WTC11 (cell line): ENCODE measurements around the gene STUB1. TPM values are rescaled to one million over a fixed set of nuclear protein-coding genes. Genes with fewer than 3 reads are reported as not detected.

Experiments
- ATAC-seq: fragments of 200-7000 bp; cut with Tn5 transposase; 2 replicates; pipeline ENCODE4 v1.10.0; 2021; ENCODE audit warnings: mild to moderate bottlenecking, moderate library complexity
- CTCF ChIA-PET: fragments of 300-600 bp; sonication (Branson Sonifier 250); formaldehyde crosslinking; loops from one replicate; lab custom pipeline; 2021; ENCODE audit warnings: antibody characterized with exemption; lab: Charles Lee
- POLR2A ChIA-PET: fragments of 350-600 bp; sonication (Branson Sonifier 250); formaldehyde crosslinking; loops from one replicate; lab custom pipeline; 2021; ENCODE audit warnings: antibody characterized with exemption; lab: Charles Lee
- DNase-seq: peaks from one replicate; pipeline ENCODE4 v3.0.0; 2021; ENCODE audit warnings: low spot score
- H3K27ac Mint-ChIP-seq: 2 replicates; pipeline ENCODE4 v1.8.0; 2021; ENCODE audit warnings: mixed read lengths
- H3K27me3 Mint-ChIP-seq: 2 replicates; pipeline ENCODE4 v1.8.0; 2021; ENCODE audit warnings: low read depth, mild to moderate bottlenecking, moderate library complexity, mixed read lengths
- H3K36me3 Mint-ChIP-seq: 2 replicates; pipeline ENCODE4 v1.8.0; 2021; ENCODE audit warnings: mixed read lengths
- H3K4me1 Mint-ChIP-seq: 2 replicates; pipeline ENCODE4 v1.8.0; 2022; ENCODE audit warnings: mixed read lengths
- H3K4me3 Mint-ChIP-seq: 2 replicates; pipeline ENCODE4 v1.8.0; 2021; ENCODE audit warnings: mild to moderate bottlenecking, moderate library complexity, mixed read lengths
- H3K9me3 Mint-ChIP-seq: 2 replicates; pipeline ENCODE4 v1.8.0; 2021; ENCODE audit warnings: mixed read lengths
- ATF1 ChIP-seq: sonication (generic); formaldehyde crosslinking; IDR thresholded peaks from 2 replicates; pipeline ENCODE4 v1.8.1; 2023; ENCODE audit warnings: mild to moderate bottlenecking, moderate library complexity, missing genetic modification reagents
- CREB1 ChIP-seq: sonication (generic); formaldehyde crosslinking; IDR thresholded peaks from 2 replicates; pipeline ENCODE4 v1.8.0; 2023; ENCODE audit warnings: mild to moderate bottlenecking, missing genetic modification reagents
- E2F4 ChIP-seq: sonication (generic); formaldehyde crosslinking; IDR thresholded peaks from 2 replicates; pipeline ENCODE4 v1.8.1; 2022; ENCODE audit warnings: low read depth, mild to moderate bottlenecking, moderate library complexity, missing genetic modification reagents, borderline replicate concordance
- ESRRA ChIP-seq: sonication (generic); formaldehyde crosslinking; IDR thresholded peaks from 2 replicates; pipeline ENCODE4 v1.8.1; 2022; ENCODE audit warnings: mild to moderate bottlenecking, missing genetic modification reagents, borderline replicate concordance
- ETV6 ChIP-seq: sonication (generic); formaldehyde crosslinking; IDR thresholded peaks from 2 replicates; pipeline ENCODE4 v1.8.1; 2022; ENCODE audit warnings: mild to moderate bottlenecking, missing genetic modification reagents
- FOXJ3 ChIP-seq: sonication (generic); formaldehyde crosslinking; IDR thresholded peaks from 2 replicates; pipeline ENCODE4 v1.9.0; 2021; ENCODE audit warnings: missing genetic modification reagents, mild to moderate bottlenecking, borderline replicate concordance
- HMGXB4 ChIP-seq: sonication (generic); formaldehyde crosslinking; IDR thresholded peaks from 2 replicates; pipeline ENCODE4 v1.8.1; 2023; ENCODE audit warnings: mild to moderate bottlenecking, moderate library complexity, missing genetic modification reagents
- MXD4 ChIP-seq: fragments of 250-450 bp; sonication (Bioruptor Pico); IDR thresholded peaks from 2 replicates; pipeline ENCODE4 v1.8.0; 2021; ENCODE audit warnings: mild to moderate bottlenecking, moderate library complexity, borderline replicate concordance
- PRRX2 ChIP-seq: fragments of 250-450 bp; sonication (Bioruptor Pico); IDR thresholded peaks from 2 replicates; pipeline ENCODE4 v1.8.0; 2021; ENCODE audit warnings: mild to moderate bottlenecking
- RORB ChIP-seq: fragments of 250-450 bp; sonication (Bioruptor Pico); IDR thresholded peaks from 2 replicates; pipeline ENCODE4 v1.9.0; 2021; ENCODE audit warnings: mild to moderate bottlenecking
- SMAD4 ChIP-seq: sonication (generic); formaldehyde crosslinking; IDR thresholded peaks from 2 replicates; pipeline ENCODE4 v1.8.0; 2022; ENCODE audit warnings: mild to moderate bottlenecking, missing genetic modification reagents
- TCF7 ChIP-seq: sonication (generic); formaldehyde crosslinking; IDR thresholded peaks from 2 replicates; pipeline ENCODE4 v1.8.0; 2022; ENCODE audit warnings: mild to moderate bottlenecking, low read depth, missing genetic modification reagents, moderate library complexity
- USF1 ChIP-seq: sonication (generic); formaldehyde crosslinking; IDR thresholded peaks from 2 replicates; pipeline ENCODE4 v1.8.0; 2022; ENCODE audit warnings: mild to moderate bottlenecking, missing genetic modification reagents
- ZNF121 ChIP-seq: sonication (generic); formaldehyde crosslinking; IDR thresholded peaks from 2 replicates; pipeline ENCODE4 v1.8.0; 2023; ENCODE audit warnings: missing genetic modification reagents
- ZNF219 ChIP-seq: sonication (generic); formaldehyde crosslinking; IDR thresholded peaks from 2 replicates; pipeline ENCODE4 v1.8.0; 2023; ENCODE audit warnings: missing genetic modification reagents, mild to moderate bottlenecking, borderline replicate concordance
- ZNF232 ChIP-seq: sonication (generic); formaldehyde crosslinking; IDR thresholded peaks from 2 replicates; pipeline ENCODE4 v1.8.0; 2022; ENCODE audit warnings: mild to moderate bottlenecking, missing genetic modification reagents
- ZNF423 ChIP-seq: fragments of 250-450 bp; sonication (Bioruptor Pico); IDR thresholded peaks from 2 replicates; pipeline ENCODE4 v2.1.2; 2022; ENCODE audit warnings: mild to moderate bottlenecking, moderate library complexity
- total RNA-seq: library from RNA; stranded (reverse); gene quantifications from 3 replicates; pipeline ENCODE4 v1.2.3, GENCODE V29; 2021
- TF ChIP-seq, protein P1 (sequence below): sonication (generic); formaldehyde crosslinking; IDR thresholded peaks from 2 replicates; pipeline ENCODE4 v1.8.1; 2023; ENCODE audit warnings: mild to moderate bottlenecking, missing genetic modification reagents
- TF ChIP-seq, protein P2 (sequence below): sonication (generic); formaldehyde crosslinking; IDR thresholded peaks from 2 replicates; pipeline ENCODE4 v1.8.1; 2023; ENCODE audit warnings: mild to moderate bottlenecking, missing genetic modification reagents, borderline replicate concordance
- TF ChIP-seq, protein P3 (sequence below): sonication (generic); formaldehyde crosslinking; IDR thresholded peaks from 2 replicates; pipeline ENCODE4 v1.8.0; 2023; ENCODE audit warnings: mild to moderate bottlenecking, missing genetic modification reagents

STUB1 gene
- total RNA-seq, 1 experiment from 2014 or later, result 88.2 TPM

GRCh38 chr16:674214-674881, 5.9 kb upstream of the STUB1 start:
- TF ChIP-seq E2F4 (0 out of 2 replicates have a peak, but pooled peaks have one; percentile 22), ESRRA (CRISPR knock-in tag) (0 out of 2 replicates have a peak, but pooled peaks have one; percentile 4), ETV6 (CRISPR knock-in tag) (no peak)
- ChIA-PET POLR2A (interaction anchor here (0.5 to 1.5 kb wide), 2 partner anchors 26 to 1560 kb away, joined by 3 to 4 read pairs; no protein-coding TSS in a partner anchor), CTCF (interaction anchor here (0.5 to 2.8 kb wide), 16 partner anchors 9 to 290 kb away, joined by 3 to 16 read pairs (median 4); partner anchors contain the start of genes METTL26, WDR90 and WFIKKN1)
- DNase-seq, result no peak
- peaks cover 13% of the 10 kb centered on the region for H3K4me1 Mint-ChIP-seq
- ATAC-seq, result no peak
- no peaks in the 10 kb centered on the region for H3K9me3 Mint-ChIP-seq
- no peaks in the 10 kb centered on the region for H3K27me3 Mint-ChIP-seq
- peak overlapping the region; percentile 70; the same call in 1 of the 2 replicates for H3K4me3 Mint-ChIP-seq
- peaks cover 11% of the 10 kb centered on the region for H3K36me3 Mint-ChIP-seq
- 0 out of 2 replicates have a peak overlapping the region, but pooled peaks have one; percentile 27 for H3K27ac Mint-ChIP-seq

DNA sequence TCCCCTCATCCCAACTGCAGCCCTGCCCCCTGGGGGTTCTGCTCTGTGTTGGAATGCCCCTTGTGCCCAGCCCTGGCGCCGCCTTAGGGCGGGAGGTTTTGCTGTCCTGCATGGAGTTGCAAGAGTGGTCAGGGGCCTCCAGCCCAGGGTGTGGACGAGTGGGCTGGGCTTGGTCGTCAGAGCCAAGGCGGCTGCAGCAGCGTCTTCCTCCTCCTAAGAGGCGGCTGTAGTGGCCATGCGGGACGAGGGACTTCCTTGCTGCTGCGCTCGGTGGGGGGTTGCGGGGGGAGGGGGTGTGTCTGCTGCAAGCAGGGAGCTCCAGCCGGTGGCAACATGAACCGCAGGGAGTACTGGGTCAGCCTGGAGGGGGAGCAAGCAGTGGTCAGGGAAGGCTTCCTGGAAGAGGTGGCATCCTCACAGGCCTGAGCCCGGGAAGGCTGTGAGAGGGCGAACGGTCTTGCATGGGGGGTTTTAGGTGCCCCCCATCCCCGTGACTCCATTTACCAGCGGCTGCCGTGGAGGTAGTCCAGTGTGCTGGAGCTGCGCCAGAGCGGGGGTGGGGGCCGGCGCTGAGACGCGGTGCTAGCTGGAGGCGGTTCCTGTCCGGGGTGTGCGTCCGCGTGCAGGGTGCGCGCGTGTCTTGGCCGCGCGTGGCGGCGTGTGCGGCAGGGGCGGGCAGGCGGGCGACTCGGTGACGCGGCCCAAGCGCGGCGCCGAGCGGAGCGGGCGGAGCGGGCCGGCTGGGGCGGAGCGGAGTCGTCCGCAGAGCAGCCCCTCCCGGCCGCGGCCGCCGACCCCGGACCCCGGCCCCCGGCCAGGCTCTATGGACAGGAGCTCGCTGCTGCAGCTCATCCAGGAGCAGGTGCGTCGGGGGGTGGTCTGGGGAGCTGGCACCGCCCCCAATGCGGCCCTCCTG, 5.0 kb upstream of the STUB1 start, which contains the start of gene RHBDL1:
TSS of gene RHBDL1 (plus strand) at position 704 of the 916 bp plus-strand sequence. CDS start at position 824, 120 bp downstream.
- H3K27me3 Mint-ChIP-seq, result no peaks in the 10 kb centered on the region
- DNase-seq (peak; percentile 60), ATAC-seq (peak; percentile 10)
- 0 out of 2 replicates have a peak within 1 kb of the TSS, but pooled peaks have one; percentile 27 for H3K27ac Mint-ChIP-seq
- H3K4me3 Mint-ChIP-seq, result peak within 1 kb of the TSS; percentile 70
- H3K36me3 Mint-ChIP-seq, result peaks cover 7% of the 10 kb centered on the region
- H3K4me1 Mint-ChIP-seq, result peaks cover 14% of the 10 kb centered on the region
- POLR2A ChIA-PET, result interaction anchor here (0.5 to 1.5 kb wide), 4 partner anchors 15 to 1559 kb away, joined by 3 to 4 read pairs (median 3); partner anchors contain the start of gene WDR24
- CTCF ChIA-PET, result interaction anchor here (0.5 to 2.8 kb wide), 25 partner anchors 7 to 284 kb away, joined by 3 to 16 read pairs (median 4); partner anchors contain the start of genes CIAO3, METTL26, RHOT2 and WDR24
- no peaks in the 10 kb centered on the region for H3K9me3 Mint-ChIP-seq
- TF ChIP-seq TCF7 (CRISPR knock-in tag) (no peak), MXD4 (CRISPR knock-in tag) (no peak), ZNF219 (CRISPR knock-in tag) (no peak), PRRX2 (CRISPR knock-in tag) (peak; percentile 71; the same call in 1 of the 2 replicates), ZNF423 (CRISPR knock-in tag) (peak; percentile 4; the same call in 1 of the 2 replicates), ATF1 (CRISPR knock-in tag) (no peak), CREB1 (CRISPR knock-in tag) (no peak), USF1 (no peak), ETV6 (CRISPR knock-in tag) (no peak), ZNF232 (CRISPR knock-in tag) (no peak), HMGXB4 (CRISPR knock-in tag) (peak; percentile 77; the same call in 1 of the 2 replicates), SMAD4 (CRISPR knock-in tag) (no peak), FOXJ3 (CRISPR knock-in tag) (no peak), ZNF121 (no peak), RORB (CRISPR knock-in tag) (no peak)
- TF ChIP-seq, protein P1, sequence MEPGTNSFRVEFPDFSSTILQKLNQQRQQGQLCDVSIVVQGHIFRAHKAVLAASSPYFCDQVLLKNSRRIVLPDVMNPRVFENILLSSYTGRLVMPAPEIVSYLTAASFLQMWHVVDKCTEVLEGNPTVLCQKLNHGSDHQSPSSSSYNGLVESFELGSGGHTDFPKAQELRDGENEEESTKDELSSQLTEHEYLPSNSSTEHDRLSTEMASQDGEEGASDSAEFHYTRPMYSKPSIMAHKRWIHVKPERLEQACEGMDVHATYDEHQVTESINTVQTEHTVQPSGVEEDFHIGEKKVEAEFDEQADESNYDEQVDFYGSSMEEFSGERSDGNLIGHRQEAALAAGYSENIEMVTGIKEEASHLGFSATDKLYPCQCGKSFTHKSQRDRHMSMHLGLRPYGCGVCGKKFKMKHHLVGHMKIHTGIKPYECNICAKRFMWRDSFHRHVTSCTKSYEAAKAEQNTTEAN (CRISPR knock-in tag), result no peak
- TF ChIP-seq, protein P2, sequence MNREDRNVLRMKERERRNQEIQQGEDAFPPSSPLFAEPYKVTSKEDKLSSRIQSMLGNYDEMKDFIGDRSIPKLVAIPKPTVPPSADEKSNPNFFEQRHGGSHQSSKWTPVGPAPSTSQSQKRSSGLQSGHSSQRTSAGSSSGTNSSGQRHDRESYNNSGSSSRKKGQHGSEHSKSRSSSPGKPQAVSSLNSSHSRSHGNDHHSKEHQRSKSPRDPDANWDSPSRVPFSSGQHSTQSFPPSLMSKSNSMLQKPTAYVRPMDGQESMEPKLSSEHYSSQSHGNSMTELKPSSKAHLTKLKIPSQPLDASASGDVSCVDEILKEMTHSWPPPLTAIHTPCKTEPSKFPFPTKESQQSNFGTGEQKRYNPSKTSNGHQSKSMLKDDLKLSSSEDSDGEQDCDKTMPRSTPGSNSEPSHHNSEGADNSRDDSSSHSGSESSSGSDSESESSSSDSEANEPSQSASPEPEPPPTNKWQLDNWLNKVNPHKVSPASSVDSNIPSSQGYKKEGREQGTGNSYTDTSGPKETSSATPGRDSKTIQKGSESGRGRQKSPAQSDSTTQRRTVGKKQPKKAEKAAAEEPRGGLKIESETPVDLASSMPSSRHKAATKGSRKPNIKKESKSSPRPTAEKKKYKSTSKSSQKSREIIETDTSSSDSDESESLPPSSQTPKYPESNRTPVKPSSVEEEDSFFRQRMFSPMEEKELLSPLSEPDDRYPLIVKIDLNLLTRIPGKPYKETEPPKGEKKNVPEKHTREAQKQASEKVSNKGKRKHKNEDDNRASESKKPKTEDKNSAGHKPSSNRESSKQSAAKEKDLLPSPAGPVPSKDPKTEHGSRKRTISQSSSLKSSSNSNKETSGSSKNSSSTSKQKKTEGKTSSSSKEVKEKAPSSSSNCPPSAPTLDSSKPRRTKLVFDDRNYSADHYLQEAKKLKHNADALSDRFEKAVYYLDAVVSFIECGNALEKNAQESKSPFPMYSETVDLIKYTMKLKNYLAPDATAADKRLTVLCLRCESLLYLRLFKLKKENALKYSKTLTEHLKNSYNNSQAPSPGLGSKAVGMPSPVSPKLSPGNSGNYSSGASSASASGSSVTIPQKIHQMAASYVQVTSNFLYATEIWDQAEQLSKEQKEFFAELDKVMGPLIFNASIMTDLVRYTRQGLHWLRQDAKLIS (CRISPR knock-in tag), result no peak
- TF ChIP-seq, protein P3, sequence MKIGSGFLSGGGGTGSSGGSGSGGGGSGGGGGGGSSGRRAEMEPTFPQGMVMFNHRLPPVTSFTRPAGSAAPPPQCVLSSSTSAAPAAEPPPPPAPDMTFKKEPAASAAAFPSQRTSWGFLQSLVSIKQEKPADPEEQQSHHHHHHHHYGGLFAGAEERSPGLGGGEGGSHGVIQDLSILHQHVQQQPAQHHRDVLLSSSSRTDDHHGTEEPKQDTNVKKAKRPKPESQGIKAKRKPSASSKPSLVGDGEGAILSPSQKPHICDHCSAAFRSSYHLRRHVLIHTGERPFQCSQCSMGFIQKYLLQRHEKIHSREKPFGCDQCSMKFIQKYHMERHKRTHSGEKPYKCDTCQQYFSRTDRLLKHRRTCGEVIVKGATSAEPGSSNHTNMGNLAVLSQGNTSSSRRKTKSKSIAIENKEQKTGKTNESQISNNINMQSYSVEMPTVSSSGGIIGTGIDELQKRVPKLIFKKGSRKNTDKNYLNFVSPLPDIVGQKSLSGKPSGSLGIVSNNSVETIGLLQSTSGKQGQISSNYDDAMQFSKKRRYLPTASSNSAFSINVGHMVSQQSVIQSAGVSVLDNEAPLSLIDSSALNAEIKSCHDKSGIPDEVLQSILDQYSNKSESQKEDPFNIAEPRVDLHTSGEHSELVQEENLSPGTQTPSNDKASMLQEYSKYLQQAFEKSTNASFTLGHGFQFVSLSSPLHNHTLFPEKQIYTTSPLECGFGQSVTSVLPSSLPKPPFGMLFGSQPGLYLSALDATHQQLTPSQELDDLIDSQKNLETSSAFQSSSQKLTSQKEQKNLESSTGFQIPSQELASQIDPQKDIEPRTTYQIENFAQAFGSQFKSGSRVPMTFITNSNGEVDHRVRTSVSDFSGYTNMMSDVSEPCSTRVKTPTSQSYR (CRISPR knock-in tag), result peak; percentile 81; the same call in 1 of the 2 replicates
